Measurements from ENCODE around the gene STUM.

The STUM gene

GRCh38 chr1:226533220-226533619 lies 15.3 kb upstream of the STUM start:
- DNase-seq (ENCODE audit: low read depth) = no peak

DNA sequence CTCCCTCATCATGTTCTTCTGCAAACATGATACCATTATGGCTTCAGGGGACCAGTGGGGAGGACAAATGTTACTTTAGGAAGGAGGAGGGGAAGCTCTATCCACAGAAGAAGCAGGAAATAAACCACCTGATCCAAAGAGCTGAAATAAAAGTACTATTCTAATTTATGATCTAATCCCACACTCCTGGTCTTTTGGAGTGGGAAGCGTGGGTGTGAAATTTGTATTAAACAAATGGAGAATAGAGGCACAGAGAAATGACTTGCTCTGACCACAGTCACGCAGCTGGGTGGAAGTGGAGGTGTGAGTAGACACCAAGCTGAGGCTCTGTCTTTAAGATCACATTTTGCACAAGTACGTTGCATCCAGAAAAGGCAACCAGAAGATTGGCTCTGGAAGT lies 14.5 kb upstream of the STUM start:
- no peak for DNase-seq (ENCODE audit: low read depth)

GRCh38 chr1:226534645-226535044 lies 13.9 kb upstream of the STUM start:
- DNase-seq (ENCODE audit: low read depth) = no peak

DNA sequence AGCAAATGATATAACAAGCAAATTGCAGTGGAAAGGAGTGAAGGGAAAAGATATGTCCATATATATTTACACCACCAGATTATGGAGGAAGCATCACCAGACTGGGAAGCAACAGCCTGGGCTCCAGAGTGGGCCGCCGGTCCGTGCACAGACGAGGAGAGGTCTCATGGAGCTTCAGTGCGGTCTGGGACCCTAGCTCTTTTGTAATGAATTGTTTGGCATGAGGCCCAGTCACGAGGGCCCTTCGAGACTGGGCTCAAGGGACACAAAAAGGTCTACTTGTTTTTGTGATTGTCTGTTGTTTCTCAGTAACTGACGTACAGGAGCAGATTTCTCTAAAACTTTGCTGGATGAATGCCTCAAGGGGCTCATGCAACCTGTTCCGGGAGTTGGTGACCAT lies 12.9 kb upstream of the STUM start:
- DNase-seq (ENCODE audit: low read depth) = no peak

- no peak for DNase-seq (ENCODE audit: low read depth)
These were observed 7.3 kb upstream of the STUM start for GRCh38 chr1:226541231-226541630.

GRCh38 chr1:226541631-226542622 lies 6.6 kb upstream of the STUM start:
- DNase-seq (ENCODE audit: low read depth) = no peak

GRCh38 chr1:226542623-226543103 lies 5.9 kb upstream of the STUM start:
- no peak for DNase-seq (ENCODE audit: low read depth)

GRCh38 chr1:226545836-226546596 lies 2.5 kb upstream of the STUM start:
- DNase-seq (ENCODE audit: low read depth) = no peak

- no peak for DNase-seq (ENCODE audit: low read depth)
These were observed 1.6 kb upstream of the STUM start for GRCh38 chr1:226546926-226547325.

- DNase-seq (ENCODE audit: low read depth) = peak; percentile 88
These were observed 791 bp upstream of the STUM start for GRCh38 chr1:226547754-226548191.

DNA sequence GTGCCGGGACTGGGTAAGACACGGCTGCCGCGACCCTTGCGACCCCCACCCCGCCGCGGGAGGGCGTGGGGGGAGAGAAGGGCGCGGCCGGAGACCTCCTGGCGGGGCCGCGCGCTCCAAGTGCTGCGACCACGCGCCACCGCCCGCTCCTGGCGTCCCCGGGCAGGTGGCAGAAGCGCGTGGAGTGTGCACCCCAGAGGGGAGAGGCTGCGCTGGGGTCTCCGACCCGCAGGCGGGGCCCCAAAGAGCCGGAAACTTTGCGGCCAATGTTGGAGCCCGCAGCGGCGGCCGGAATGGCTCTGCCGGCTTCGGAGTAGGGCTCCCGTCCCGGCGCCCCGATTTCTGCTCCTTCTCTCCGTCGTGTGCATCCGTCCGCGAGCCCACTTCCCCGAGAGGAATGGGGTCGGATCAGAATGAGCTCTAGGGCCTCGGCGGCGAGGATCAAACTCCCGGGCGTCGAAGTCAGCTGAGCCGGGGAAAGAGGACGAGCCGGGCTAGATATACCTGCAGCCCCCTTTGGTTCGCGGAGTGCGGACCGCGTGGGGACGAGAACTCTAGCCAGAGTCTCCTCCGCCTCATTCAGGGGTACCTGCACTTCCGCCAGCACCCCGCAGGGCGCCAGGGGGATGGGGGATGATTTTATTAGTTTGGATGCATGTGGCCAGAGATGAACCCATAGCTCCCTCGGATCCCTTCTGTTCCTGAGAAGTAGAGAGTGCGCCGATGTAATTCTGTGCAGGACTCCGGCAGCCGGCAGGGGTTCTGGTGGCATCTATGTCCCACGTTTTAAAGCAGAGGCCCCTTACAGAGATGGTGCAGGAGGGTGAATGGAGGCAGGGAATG lies 751 bp downstream of the STUM start:
- DNase-seq (ENCODE audit: low read depth) = peak; percentile 7

DNA sequence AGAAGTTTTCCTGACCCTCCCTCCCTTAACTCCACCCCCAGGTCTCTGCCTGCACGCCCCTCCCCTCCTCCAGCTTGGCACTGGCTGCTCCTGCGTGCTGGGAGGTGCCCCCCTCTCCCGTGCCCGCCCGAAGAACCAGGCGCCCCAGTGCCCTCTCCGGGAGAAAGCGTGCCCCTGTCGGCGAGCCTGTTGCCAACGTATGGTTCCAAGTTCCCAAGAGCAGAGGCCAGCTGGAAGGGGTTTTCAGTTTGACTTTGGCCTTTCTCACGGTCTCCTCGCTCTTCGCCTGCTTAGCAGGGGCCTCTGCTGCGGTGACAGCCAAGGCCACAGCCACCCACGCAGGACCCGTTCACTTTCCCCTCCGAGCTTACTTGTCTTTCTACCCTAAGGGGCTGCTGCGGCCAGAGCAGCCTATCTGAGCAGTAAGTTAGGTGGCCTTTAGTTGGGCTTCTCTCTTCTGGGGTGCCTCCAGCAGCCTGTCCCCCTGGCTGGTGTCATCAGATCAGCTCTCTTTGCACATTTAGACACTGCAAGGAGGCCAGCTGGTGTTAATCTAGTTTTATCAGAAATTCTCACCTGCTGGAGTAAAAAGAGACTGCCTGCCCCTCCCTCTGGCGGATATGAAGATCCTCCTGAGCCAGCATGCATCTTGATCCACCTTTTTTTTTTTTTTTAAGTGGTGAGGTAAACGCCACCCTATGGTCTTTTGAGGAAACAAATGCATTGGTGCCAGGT lies 1.5 kb downstream of the STUM start:
- no peak for DNase-seq (ENCODE audit: low read depth)

DNA sequence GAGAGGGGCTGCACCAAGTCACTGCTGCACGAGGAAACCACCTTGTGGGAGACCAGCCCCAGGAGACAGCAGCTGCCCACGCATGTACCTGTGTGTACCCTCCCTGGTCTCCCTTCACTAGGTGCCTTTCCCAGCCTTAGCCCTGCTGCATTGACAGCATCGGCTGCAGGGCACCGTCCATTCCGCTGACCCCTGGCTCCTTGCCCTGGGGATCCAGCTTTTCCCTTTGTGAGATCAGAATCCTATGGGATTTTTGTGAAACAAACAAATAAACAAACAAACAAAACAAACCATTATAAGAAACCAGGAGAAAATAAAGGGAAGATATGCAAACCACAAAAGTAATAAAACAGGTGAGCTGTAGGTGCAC lies 2.1 kb downstream of the STUM start:
- DNase-seq (ENCODE audit: low read depth) = no peak

GRCh38 chr1:226551299-226551698 lies 2.7 kb downstream of the STUM start:
- DNase-seq (ENCODE audit: low read depth) = no peak

DNA sequence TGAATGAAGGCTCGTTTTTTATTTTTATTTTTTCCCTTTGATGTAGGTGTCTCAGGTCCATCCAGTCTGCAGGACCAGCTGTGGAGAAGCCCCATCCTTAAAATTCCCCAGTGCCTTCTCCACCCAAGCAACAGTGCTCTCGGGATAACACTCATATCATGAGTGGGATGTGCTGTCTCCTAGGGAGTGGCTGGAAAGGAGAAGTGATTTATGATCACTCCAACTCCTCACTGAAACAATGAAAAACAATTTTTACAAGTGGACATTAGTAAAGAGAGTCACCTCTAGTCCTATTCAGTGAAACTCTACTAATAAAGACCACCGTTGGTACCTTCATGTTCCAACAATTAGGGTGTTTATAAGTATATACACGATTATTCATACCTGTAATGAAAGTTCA lies 3.5 kb downstream of the STUM start:
- no peak for DNase-seq (ENCODE audit: low read depth)

DNA sequence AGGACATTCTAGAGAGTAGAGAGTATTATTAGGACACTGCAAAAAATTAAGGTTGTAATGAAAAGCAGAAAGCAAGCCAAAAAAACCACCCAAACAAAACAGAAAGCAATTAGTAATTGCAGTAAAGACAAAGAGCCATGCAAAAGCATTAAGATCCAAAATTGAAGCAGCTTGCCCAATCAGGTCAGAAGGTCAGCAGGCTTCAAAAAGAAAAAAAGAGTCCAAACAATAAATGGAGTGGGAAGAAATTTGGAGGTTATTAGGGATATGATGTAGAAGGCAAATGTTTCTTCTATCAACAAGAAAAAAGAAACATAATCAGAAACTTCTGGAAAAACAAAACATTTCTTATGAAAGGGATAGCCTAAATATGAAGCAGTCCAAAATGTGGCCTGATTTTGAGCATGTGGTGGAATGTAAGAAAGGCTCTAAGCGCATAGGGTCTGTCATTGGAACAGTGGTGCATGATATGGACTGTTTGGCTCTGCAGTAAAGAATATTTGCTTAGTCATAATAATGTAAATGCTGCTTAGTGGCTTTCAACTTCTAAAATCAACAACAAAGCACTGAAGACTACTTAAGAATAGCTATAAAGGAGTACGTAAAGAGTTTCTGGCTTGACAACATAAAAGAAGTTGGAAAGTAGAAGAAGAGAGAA lies 4.8 kb downstream of the STUM start:
- no peak for DNase-seq (ENCODE audit: low read depth)

- DNase-seq (ENCODE audit: low read depth) = no peak
These were observed 5.3 kb downstream of the STUM start for GRCh38 chr1:226553924-226554282.

- no peak for DNase-seq (ENCODE audit: low read depth)
These were observed 6.5 kb downstream of the STUM start for GRCh38 chr1:226555092-226555491.

DNA sequence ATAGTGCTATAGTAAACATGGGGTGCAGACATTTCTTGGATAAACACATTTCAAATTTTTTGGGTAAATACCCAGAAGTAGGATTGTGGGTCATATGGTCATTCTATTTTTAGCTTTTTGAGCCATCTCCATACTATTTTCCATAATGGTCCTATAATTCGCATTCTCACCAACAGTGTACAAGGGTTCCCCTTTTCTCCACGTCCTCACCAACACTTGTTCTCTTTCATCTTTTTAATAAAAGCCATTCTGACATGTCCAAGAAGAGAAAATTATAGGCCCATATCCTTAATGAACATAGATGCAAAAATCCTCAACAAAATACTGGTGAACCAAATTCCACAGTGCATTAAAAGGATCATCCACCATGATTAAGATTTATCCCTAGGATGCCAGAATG lies 8.9 kb downstream of the STUM start:
- DNase-seq (ENCODE audit: low read depth) = no peak

- no peak for DNase-seq (ENCODE audit: low read depth)
These were observed 9.6 kb downstream of the STUM start for GRCh38 chr1:226558036-226558650.
